ENCODE data around the gene KRTAP10-10. TPM values are rescaled to one million over a fixed set of nuclear protein-coding genes. Genes with fewer than 3 reads are reported as not detected.
"Not testable (repeated sequence)": the region's sequence is repeated elsewhere in the genome, so short reads cannot be mapped to it uniquely, and the experiment has no call there.

KRTAP10-10 gene
- total RNA-seq, 2 experiments from 2014 or later = not detected

DNA sequence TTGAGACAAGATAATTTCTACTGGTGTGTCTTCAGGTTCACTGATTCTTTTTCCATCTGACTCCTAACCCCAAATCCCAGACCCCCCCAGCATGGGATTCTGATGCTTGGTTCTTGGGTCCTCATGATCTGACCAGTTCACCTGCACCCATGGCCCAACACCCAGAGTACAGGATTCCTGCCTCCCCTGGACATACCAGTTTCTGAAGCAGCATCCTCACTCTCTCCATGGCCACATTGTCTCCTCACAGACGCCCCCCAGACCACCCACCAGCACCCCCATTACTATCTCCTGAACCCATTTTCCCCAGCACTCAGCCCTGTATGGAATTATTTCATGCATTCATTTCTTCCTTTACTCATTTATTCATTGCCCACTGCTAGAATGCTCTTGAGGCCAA, 19.7 kb downstream of the KRTAP10-10 start:
- peaks cover 51% of the 10 kb centered on the region for H3K36me3 Mint-ChIP-seq
- H3K4me3 Mint-ChIP-seq = peak overlapping the region; percentile 65
- peaks cover 38% of the 10 kb centered on the region for H3K4me1 Mint-ChIP-seq
- peaks cover 45% of the 10 kb centered on the region for H3K9me3 Mint-ChIP-seq
- no peak for DNase-seq
- H3K27ac Mint-ChIP-seq = peak overlapping the region; percentile 90
- H3K27me3 Mint-ChIP-seq = no peaks in the 10 kb centered on the region
- no peak for ATAC-seq (ENCODE audit: low read depth)
- POLR2A ChIA-PET = interaction anchor here (1.1 to 1.4 kb wide), 3 partner anchors 38 to 217 kb away, joined by 3 to 8 read pairs (median 6); partner anchors contain the start of gene PTTG1IP

DNA sequence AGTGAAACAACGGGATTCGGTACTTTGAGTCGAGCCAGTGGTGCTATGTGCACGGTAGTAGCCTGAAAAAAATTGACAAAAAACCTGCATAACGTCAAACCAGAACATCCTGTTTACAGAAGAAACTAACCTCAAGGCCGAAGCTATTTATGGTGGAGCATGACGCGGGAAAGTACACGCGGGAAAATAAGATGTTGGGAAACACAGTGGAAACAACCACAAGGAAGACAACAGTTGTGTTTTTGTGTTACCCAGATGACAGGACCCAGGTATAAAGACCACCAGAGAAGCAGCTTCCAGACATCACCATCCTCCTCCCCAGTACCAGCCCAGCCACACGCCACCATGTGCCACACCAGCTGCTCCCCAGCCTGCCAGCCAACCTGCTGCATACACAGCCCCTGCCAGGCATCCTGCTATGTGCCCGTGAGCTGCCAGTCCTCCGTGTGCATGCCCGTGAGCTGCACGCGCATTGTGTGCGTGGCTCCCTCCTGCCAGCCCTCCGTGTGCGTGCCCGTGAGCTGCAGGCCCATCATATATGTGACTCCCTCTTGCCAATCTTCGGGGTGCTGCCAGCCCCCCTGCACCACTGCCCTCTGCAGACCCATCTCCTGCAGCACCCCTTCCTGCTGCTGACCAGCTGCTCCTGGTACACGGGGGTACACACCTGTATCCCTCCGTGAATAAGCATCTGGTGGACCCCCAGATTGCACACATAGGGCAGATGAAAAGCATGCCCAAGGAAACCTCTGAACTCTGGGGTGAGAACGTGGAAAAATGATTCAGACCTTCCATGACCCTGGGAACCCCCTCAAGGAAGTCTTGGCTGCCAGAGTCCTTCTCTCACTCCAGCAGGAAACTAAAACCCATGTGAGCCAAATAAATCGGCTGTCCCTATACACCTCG, 20.7 kb downstream of the KRTAP10-10 start, which contains the start of gene KRTAP12-3:
Gene KRTAP12-3 (plus strand): TSS at position 298 of the 906 bp plus-strand sequence. CDS start 48 bp downstream, at position 346.
- peak within 1 kb of the TSS; percentile 90 for H3K27ac Mint-ChIP-seq
- POLR2A ChIA-PET = interaction anchor here (0.8 to 1.4 kb wide), 6 partner anchors 13 to 304 kb away, joined by 3 to 8 read pairs (median 4); partner anchors contain the start of genes PTTG1IP and TRPM2
- ATAC-seq (ENCODE audit: low read depth) = peak; percentile 73
- peaks cover 6% of the 10 kb centered on the region for H3K27me3 Mint-ChIP-seq
- H3K4me1 Mint-ChIP-seq = peaks cover 38% of the 10 kb centered on the region
- DNase-seq = peak; percentile 52
- peak within 1 kb of the TSS; percentile 65 for H3K4me3 Mint-ChIP-seq
- peaks cover 51% of the 10 kb centered on the region for H3K9me3 Mint-ChIP-seq
- H3K36me3 Mint-ChIP-seq = peaks cover 55% of the 10 kb centered on the region

DNA sequence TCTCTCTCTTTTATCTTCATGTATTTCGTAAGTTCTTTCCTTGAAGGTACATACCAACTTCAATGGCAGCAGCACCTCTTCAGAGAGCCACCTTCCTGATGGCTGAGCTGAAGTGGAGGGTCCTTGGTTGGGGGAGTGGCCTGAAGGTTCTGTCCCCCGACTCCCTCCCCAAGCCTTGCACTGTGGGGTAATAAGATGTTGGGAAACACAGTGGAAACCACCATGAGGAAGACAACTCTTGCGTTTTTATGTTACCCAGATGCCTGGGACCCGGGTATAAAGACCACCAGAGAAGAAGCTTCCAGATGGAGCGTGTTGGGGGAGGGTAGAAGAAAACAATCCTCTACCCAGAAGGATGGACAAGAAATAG, 21.4 kb downstream of the KRTAP10-10 start:
- H3K9me3 Mint-ChIP-seq = peaks cover 48% of the 10 kb centered on the region
- H3K36me3 Mint-ChIP-seq = peaks cover 53% of the 10 kb centered on the region

DNA sequence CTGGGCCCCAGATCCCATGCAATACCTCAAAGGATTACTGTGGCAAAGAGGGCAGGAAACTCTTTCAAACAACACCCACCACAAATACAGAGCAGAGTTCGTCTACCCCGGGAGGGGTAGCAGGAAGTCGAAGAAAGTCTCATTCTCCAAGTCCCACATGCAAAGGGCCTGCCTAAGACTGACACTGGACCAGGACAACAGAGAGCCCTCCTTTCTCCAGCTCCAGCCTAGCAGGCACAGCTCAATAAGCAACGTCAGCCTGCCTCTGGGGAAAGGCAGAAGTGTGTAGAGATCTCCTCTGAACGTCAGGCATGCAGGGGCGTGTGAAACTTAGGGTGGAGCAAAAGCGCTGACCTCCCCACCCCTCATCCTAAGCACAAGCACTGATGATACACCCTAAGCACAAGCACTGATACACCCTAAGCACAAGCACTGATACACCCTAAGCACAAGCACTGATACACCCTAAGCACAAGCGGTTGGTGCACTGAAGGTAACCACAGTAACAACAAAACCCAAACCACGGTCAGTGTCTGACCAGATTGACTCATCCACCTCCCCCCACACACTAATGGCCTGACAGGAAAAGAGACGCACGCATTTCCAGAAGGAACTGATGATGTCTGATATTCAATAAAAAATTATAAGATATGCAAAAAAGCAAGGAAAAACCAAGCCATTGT, 21.9 kb downstream of the KRTAP10-10 start:
- Mint-ChIP-seq H3K4me1 (peaks cover 34% of the 10 kb centered on the region), H3K9me3 (peaks cover 42% of the 10 kb centered on the region), H3K36me3 (peaks cover 53% of the 10 kb centered on the region), H3K27me3 (peaks cover 10% of the 10 kb centered on the region), H3K27ac (peak overlapping the region; percentile 90), H3K4me3 (peak overlapping the region; percentile 65)
- ATAC-seq (ENCODE audit: low read depth) (peak; percentile 62), DNase-seq (no peak)
- POLR2A ChIA-PET = no interaction called here

More for the DNA sequence above, 21.4 kb downstream of the KRTAP10-10 start:
- POLR2A ChIA-PET = interaction anchor here (1.2 kb wide), 2 partner anchors 13 to 305 kb away, joined by 4 read pairs; partner anchors contain the start of gene TRPM2
- no peak for ATAC-seq (ENCODE audit: low read depth)
- Mint-ChIP-seq H3K4me3 (peak overlapping the region; percentile 65), H3K27ac (peak overlapping the region; percentile 90), H3K4me1 (peaks cover 38% of the 10 kb centered on the region), H3K27me3 (peaks cover 10% of the 10 kb centered on the region)
- no peak for DNase-seq

DNA sequence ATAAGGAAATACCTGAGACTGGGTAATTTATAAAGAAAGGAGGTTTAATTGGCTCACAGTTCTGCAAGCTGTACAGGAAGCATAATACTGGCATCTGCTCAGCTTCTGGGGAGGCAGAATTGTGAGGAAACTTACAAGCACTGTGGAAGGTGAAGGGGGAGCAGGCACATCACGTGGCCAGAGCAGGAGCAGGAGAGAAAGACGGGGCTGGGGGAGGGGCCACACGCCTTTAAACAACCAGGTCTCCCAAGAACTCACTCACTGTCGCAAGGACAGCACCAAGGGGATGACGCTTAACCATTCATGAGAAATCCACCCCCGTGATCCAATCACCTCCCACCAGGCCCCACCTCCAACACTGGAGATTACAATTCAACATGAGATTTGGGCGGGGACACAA, 24.4 kb downstream of the KRTAP10-10 start:
- POLR2A ChIA-PET; H3K27ac Mint-ChIP-seq; DNase-seq; ATAC-seq (ENCODE audit: low read depth); H3K4me3 Mint-ChIP-seq: not testable (repeated sequence)
- peaks cover 47% of the 10 kb centered on the region for H3K36me3 Mint-ChIP-seq
- peaks cover 35% of the 10 kb centered on the region for H3K9me3 Mint-ChIP-seq
- peaks cover 10% of the 10 kb centered on the region for H3K27me3 Mint-ChIP-seq
- peaks cover 29% of the 10 kb centered on the region for H3K4me1 Mint-ChIP-seq

DNA sequence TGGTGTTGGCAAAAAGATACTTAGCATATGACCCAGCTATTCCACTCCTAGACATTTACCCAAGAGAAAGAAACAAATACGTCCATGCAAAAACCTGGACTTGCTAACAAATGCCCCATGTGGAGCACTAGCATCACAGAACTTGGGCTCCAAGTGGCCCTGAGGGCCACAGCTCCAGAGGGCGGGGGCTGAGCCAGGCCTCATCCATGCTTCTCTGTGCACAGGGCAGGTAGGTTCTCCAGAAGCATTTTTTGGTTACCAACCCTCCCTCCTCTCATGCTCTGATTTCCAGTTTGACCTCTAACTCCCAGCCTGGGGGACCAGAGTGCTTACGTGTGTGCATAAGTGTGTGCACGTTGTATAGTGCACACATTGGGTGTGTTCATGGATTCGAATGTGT, 27.5 kb downstream of the KRTAP10-10 start:
- ATAC-seq (ENCODE audit: low read depth) (no peak), DNase-seq (no peak)
- Mint-ChIP-seq H3K27ac (no peak overlapping the region), H3K27me3 (peaks cover 13% of the 10 kb centered on the region), H3K9me3 (peaks cover 29% of the 10 kb centered on the region), H3K4me3 (no peak overlapping the region), H3K4me1 (peaks cover 2% of the 10 kb centered on the region), H3K36me3 (peaks cover 17% of the 10 kb centered on the region)
- POLR2A ChIA-PET = no interaction called here

DNA sequence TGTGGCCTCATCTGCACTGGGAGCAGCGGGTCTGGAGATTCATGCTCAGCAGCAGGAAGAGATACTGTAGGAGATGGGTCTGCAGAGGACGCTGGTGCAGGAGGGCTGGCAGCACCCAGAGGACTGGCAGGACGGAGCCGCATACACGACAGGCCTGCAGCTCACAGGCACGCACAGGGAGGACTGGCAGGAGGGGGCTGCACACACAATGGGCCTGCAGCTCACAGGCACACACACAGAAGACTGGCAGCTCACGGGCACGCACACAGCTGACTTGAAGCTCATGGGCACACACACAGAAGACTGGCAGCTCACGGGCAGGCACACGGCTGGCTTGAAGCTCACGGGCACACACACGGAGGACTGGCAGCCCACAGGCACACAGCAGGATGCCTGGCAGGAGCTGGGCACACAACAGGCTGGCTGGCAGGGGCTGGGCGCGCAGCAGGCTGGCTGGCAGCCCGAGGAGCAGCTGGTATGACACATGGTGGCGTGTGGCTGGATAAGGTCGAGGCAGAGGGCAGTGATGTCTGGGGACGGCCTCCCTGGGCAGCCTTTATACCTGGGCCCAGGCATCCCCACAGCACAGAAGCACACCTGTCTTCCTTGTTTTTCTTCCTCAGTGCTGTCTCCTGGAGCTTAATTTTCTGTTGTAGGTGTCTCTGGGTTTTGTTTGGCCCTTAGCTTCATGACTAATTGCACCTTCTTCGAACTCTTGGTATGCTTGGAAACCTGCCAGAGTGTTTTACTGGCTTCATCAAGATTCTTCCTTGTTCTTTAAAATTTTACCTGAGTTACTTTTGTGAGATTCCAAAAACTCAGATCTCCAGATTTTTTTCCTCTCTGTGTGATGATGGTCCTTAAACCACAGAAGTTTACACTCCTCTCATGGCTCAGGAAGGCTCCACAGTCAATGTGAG, 29.5 kb downstream of the KRTAP10-10 start, which contains the start of gene KRTAP12-2:
Gene KRTAP12-2 (minus strand): TSS at position 527 of the 920 bp plus-strand sequence. CDS start 41 bp downstream, at position 486.
- no peaks in the 10 kb centered on the region for H3K4me1 Mint-ChIP-seq
- DNase-seq (no peak), ATAC-seq (ENCODE audit: low read depth) (no peak)
- peak within 1 kb of the TSS; percentile 28 for H3K27ac Mint-ChIP-seq
- POLR2A ChIA-PET = no interaction called here
- peaks cover 9% of the 10 kb centered on the region for H3K36me3 Mint-ChIP-seq
- peaks cover 24% of the 10 kb centered on the region for H3K9me3 Mint-ChIP-seq
- peaks cover 13% of the 10 kb centered on the region for H3K27me3 Mint-ChIP-seq
- H3K4me3 Mint-ChIP-seq = no peak within 1 kb of the TSS

DNA sequence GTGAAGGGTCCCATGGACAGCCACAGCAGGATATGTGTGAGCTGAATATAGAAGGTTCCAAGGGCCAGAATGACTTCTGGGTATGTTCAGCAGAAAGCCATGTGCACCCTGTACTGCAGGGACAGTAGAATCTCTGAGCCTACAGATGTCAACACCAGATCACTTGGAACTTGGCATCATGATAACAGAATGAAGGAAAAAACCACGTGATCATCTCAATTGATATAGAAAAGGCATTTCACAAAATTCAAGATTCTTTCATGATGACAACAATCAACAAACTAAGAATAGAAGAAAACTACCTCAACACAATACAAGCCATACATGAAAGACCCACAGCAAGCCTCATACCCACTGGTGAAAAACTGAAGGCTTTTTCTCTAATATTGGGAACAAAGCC, 30.5 kb downstream of the KRTAP10-10 start:
- H3K4me3 Mint-ChIP-seq = no peak overlapping the region
- H3K27me3 Mint-ChIP-seq = peaks cover 9% of the 10 kb centered on the region
- DNase-seq (no peak), ATAC-seq (ENCODE audit: low read depth) (no peak)
- POLR2A ChIA-PET = no interaction called here
- H3K4me1 Mint-ChIP-seq = no peaks in the 10 kb centered on the region
- H3K27ac Mint-ChIP-seq = no peak overlapping the region
- peaks cover 16% of the 10 kb centered on the region for H3K9me3 Mint-ChIP-seq
- H3K36me3 Mint-ChIP-seq = peaks cover 3% of the 10 kb centered on the region

DNA sequence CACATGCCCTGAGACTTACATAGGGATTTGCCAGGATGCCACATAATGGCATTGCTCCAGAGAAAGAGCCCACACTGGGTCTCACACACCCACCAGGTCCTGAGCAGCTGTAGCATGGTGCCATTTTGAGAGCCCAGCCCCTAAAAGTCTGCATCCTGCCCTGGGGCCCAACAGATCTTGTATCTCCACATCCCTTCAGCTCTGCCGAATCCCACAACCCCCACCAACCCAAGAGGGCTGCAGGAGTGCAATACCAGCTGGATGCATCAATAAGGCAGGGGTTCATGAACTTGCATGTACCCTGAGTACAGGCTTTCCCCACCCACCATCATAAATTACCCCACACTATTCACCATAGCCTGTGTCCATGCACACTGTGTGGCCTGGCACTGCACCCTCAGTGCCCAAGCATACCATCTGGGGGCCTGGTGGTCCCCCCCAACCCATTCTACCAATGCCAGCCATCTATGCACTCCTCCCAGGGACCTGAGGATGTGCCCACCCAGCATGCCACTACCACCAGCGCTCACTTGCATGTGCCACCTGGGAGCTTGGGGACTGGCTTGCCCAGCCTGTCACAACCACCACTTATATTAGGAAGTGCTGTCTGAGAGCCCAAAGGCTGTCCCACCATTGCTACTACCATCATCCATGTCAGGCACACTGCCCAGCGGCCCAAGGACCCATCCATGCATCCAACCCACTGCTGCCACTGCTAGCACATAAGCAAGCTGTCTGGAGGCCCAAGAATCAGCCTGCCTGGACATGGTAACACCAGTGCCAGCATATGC, 33.7 kb downstream of the KRTAP10-10 start:
- Mint-ChIP-seq H3K4me3 (no peak overlapping the region), H3K9me3 (peaks cover 26% of the 10 kb centered on the region), H3K4me1 (no peaks in the 10 kb centered on the region), H3K36me3 (peaks cover 2% of the 10 kb centered on the region), H3K27me3 (peaks cover 6% of the 10 kb centered on the region), H3K27ac (no peak overlapping the region)
- POLR2A ChIA-PET = no interaction called here
- ATAC-seq (ENCODE audit: low read depth) (no peak), DNase-seq (no peak)

DNA sequence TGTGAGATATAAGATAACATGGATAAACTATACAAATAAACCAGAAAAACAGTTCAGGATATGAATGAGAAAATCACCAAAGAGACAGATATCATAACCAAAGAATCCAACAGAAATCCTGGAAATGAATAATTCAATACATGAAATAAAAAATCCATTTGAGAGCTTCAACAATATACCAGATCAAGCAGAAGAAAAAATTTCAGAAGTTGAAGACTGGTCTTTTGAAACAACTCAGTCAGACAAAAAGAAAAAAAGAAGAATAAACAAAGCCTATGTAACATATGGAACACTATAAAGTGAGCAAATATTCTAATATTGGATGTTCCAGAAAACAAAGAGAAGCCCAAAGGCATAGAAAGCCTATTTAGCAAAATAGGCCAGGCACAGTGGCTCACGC, 34.8 kb downstream of the KRTAP10-10 start:
- H3K27me3 Mint-ChIP-seq = peaks cover 8% of the 10 kb centered on the region
- no peak overlapping the region for H3K4me3 Mint-ChIP-seq
- POLR2A ChIA-PET = no interaction called here
- no peak for DNase-seq
- peaks cover 2% of the 10 kb centered on the region for H3K36me3 Mint-ChIP-seq
- H3K27ac Mint-ChIP-seq = no peak overlapping the region
- no peak for ATAC-seq (ENCODE audit: low read depth)
- no peaks in the 10 kb centered on the region for H3K4me1 Mint-ChIP-seq
- peaks cover 28% of the 10 kb centered on the region for H3K9me3 Mint-ChIP-seq

DNA sequence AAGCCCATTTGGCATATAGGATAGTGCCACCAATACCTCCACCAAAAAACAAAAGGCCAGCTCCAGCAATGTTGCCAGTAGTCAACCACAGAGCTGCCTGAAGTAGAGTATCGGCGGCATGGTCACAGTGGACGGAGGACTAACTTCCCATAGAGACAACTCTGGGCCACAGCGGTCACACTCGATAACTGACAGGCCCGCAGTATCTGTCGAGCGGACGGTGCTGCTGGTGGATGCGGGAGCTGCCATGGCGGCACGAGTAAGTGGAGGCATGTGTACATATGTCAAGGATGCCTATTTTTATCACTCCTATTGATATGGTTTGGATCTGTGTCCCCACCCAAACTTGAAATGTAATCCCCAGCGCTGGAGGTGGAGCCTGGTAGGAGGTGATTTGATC, 40.7 kb downstream of the KRTAP10-10 start:
- DNase-seq = no peak
- POLR2A ChIA-PET = no interaction called here
- H3K36me3 Mint-ChIP-seq = peaks cover 1% of the 10 kb centered on the region
- peaks cover 11% of the 10 kb centered on the region for H3K9me3 Mint-ChIP-seq
- H3K27ac Mint-ChIP-seq = no peak overlapping the region
- peaks cover 17% of the 10 kb centered on the region for H3K27me3 Mint-ChIP-seq
- H3K4me1 Mint-ChIP-seq = no peaks in the 10 kb centered on the region
- no peak overlapping the region for H3K4me3 Mint-ChIP-seq
- no peak for ATAC-seq (ENCODE audit: low read depth)

DNA sequence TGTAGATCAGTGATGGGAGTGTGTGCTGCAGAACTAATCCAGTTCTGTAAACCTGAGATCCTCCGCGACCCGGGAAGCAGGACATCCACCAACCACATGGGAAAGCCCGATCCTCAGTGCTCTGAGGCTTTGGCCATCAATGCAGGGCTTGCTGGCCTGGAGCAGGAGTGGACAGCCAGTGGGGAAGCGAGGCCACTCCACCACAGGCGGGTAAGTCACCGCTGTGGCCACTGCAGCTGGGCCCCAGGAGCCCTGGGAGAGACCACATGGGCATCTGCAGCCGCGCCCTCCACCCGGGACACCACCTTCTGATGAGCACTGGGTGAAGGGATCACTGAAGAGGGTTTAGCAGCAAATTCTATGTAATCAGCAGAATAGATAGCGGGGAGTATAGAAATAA, 44.0 kb downstream of the KRTAP10-10 start:
- POLR2A ChIA-PET = interaction anchor here (0.9 kb wide), 1 partner anchor 62 kb away, joined by 3 read pairs; no protein-coding TSS in a partner anchor
- no peak overlapping the region for H3K4me3 Mint-ChIP-seq
- DNase-seq = no peak
- H3K27ac Mint-ChIP-seq = no peak overlapping the region
- peaks cover 12% of the 10 kb centered on the region for H3K27me3 Mint-ChIP-seq
- ATAC-seq (ENCODE audit: low read depth) = no peak
- no peaks in the 10 kb centered on the region for H3K9me3 Mint-ChIP-seq
- H3K4me1 Mint-ChIP-seq = peaks cover 3% of the 10 kb centered on the region
- H3K36me3 Mint-ChIP-seq = no peaks in the 10 kb centered on the region

Data from activated naive CD8-positive, alpha-beta T cell treated with anti-CD3 and anti-CD28 coated beads, Interleukin-2, amount 10 ng/mL, durations not matched to agents 7 days and 5 days (primary cell).